Neural crest cell (in vitro differentiated cells): ENCODE measurements around the gene RBM18. TPM values are rescaled to one million over a fixed set of nuclear protein-coding genes. Genes with fewer than 3 reads are reported as not detected.

ENCODE experiments used
- DNase-seq: peaks from one replicate; pipeline ENCODE4 v3.0.0; 2021; ENCODE audit warnings: low read depth, mixed read lengths, low spot score
- H3K27ac Mint-ChIP-seq: one replicate; pipeline ENCODE4 v1.8.0; 2021; ENCODE audit warnings: mild to moderate bottlenecking, mixed read lengths; ENCODE audit not compliant: unreplicated experiment
- H3K27me3 Mint-ChIP-seq: 2 replicates; pipeline ENCODE4 v1.8.0; 2021; ENCODE audit warnings: low read depth, mild to moderate bottlenecking, mixed read lengths
- H3K36me3 Mint-ChIP-seq: 2 replicates; pipeline ENCODE4 v1.8.0; 2021; ENCODE audit warnings: low read depth, mild to moderate bottlenecking, mixed read lengths
- H3K4me1 Mint-ChIP-seq: 2 replicates; pipeline ENCODE4 v1.8.0; 2021; ENCODE audit warnings: mixed read lengths
- H3K4me3 Mint-ChIP-seq: one replicate; pipeline ENCODE4 v1.8.0; 2021; ENCODE audit warnings: mild to moderate bottlenecking, mixed read lengths
- H3K9me3 Mint-ChIP-seq: 2 replicates; pipeline ENCODE4 v1.8.0; 2021; ENCODE audit warnings: mixed read lengths
- CTCF ChIP-seq: fragments of 200-600 bp; sonication (generic); conservative IDR thresholded peaks from 2 replicates; pipeline ENCODE4 v1.5.0; 2021; ENCODE audit warnings: antibody characterized with exemption, mild to moderate bottlenecking
- total RNA-seq: library from RNA; stranded (reverse); gene quantifications from 2 replicates; pipeline ENCODE4 v1.2.1, GENCODE V29; 2021

RBM18 gene
- total RNA-seq, 1 donor from 2014 or later = 17.9 TPM

GRCh38 chr9:122195875-122196274 is 68.8 kb downstream of the RBM18 start:
- H3K27me3 Mint-ChIP-seq = peaks cover 33% of the 10 kb centered on the region
- no peaks in the 10 kb centered on the region for H3K36me3 Mint-ChIP-seq
- no peak for DNase-seq
- no peak for TF ChIP-seq CTCF
- no peak overlapping the region for H3K4me3 Mint-ChIP-seq
- H3K9me3 Mint-ChIP-seq = no peaks in the 10 kb centered on the region
- H3K4me1 Mint-ChIP-seq = no peaks in the 10 kb centered on the region
- no peak overlapping the region for H3K27ac Mint-ChIP-seq

GRCh38 chr9:122193651-122194050 is 71.0 kb downstream of the RBM18 start:
- H3K36me3 Mint-ChIP-seq = no peaks in the 10 kb centered on the region
- H3K27me3 Mint-ChIP-seq = peaks cover 33% of the 10 kb centered on the region
- DNase-seq = no peak
- H3K9me3 Mint-ChIP-seq = no peaks in the 10 kb centered on the region
- no peaks in the 10 kb centered on the region for H3K4me1 Mint-ChIP-seq
- H3K27ac Mint-ChIP-seq = no peak overlapping the region
- no peak overlapping the region for H3K4me3 Mint-ChIP-seq
- TF ChIP-seq CTCF = no peak

GRCh38 chr9:122192914-122193525 is 71.6 kb downstream of the RBM18 start:
- Mint-ChIP-seq H3K27ac (no peak overlapping the region), H3K4me1 (no peaks in the 10 kb centered on the region), H3K9me3 (no peaks in the 10 kb centered on the region), H3K4me3 (no peak overlapping the region), H3K27me3 (peaks cover 27% of the 10 kb centered on the region), H3K36me3 (no peaks in the 10 kb centered on the region)
- DNase-seq = no peak
- TF ChIP-seq CTCF = no peak

GRCh38 chr9:122192261-122192875 is 72.3 kb downstream of the RBM18 start:
- H3K27me3 Mint-ChIP-seq = peaks cover 22% of the 10 kb centered on the region
- no peak overlapping the region for H3K4me3 Mint-ChIP-seq
- H3K36me3 Mint-ChIP-seq = no peaks in the 10 kb centered on the region
- H3K4me1 Mint-ChIP-seq = no peaks in the 10 kb centered on the region
- TF ChIP-seq CTCF = no peak
- no peak for DNase-seq
- H3K9me3 Mint-ChIP-seq = no peaks in the 10 kb centered on the region
- no peak overlapping the region for H3K27ac Mint-ChIP-seq

GRCh38 chr9:122191584-122191983 is 73.1 kb downstream of the RBM18 start:
- H3K27me3 Mint-ChIP-seq = peaks cover 15% of the 10 kb centered on the region
- no peaks in the 10 kb centered on the region for H3K4me1 Mint-ChIP-seq
- H3K9me3 Mint-ChIP-seq = no peaks in the 10 kb centered on the region
- H3K36me3 Mint-ChIP-seq = no peaks in the 10 kb centered on the region
- no peak overlapping the region for H3K4me3 Mint-ChIP-seq
- DNase-seq = no peak
- H3K27ac Mint-ChIP-seq = peak overlapping the region; percentile 29
- no peak for TF ChIP-seq CTCF
